NOMO-1 (cell line): ENCODE data around the gene TPSG1.
"Not testable (repeated sequence)": the region's sequence is repeated elsewhere in the genome, so short reads cannot be mapped to it uniquely, and the experiment has no call there.

Experiments used
- DNase-seq, 2 experiments: peaks; one replicate each; lab custom pipeline; 2025; ENCODE audit not compliant: unreplicated experiment in 2 of 2; lab: John Stamatoyannopoulos, UW

The TPSG1 gene

GRCh38 chr16:1232049-1232748 is 7.1 kb upstream of the TPSG1 start:
- DNase-seq, result not testable (repeated sequence)

GRCh38 chr16:1231301-1231700 is 6.2 kb upstream of the TPSG1 start:
- DNase-seq, result not testable (repeated sequence)

GRCh38 chr16:1230471-1231212 is 5.6 kb upstream of the TPSG1 start:
- not testable (repeated sequence) for DNase-seq

GRCh38 chr16:1230084-1230470 is 5.0 kb upstream of the TPSG1 start, which contains the start of gene TPSB2:
Gene TPSB2 (minus strand): TSS chr16:1230184. CDS start chr16:1229951, 233 bp downstream.
- DNase-seq, result not testable (repeated sequence)

- DNase-seq, result not testable (repeated sequence)
Observed at GRCh38 chr16:1229476-1229875, 4.4 kb upstream of the TPSG1 start.

GRCh38 chr16:1228227-1228626 is 3.2 kb upstream of the TPSG1 start:
- DNase-seq, result not testable (repeated sequence)

- DNase-seq, result not testable (repeated sequence)
Observed at GRCh38 chr16:1226692-1227091, 1.6 kb upstream of the TPSG1 start.

- DNase-seq, result not testable (repeated sequence)
Observed at GRCh38 chr16:1225728-1226311, 752 bp upstream of the TPSG1 start.

- no peak for DNase-seq
Observed at GRCh38 chr16:1224558-1224957, 510 bp downstream of the TPSG1 start.

GRCh38 chr16:1223355-1224214 is 1.5 kb downstream of the TPSG1 start:
- no peak for DNase-seq

- DNase-seq, result no peak
Observed at GRCh38 chr16:1222553-1223354, 2.3 kb downstream of the TPSG1 start.

- no peak for DNase-seq
Observed at GRCh38 chr16:1221628-1222552, 3.2 kb downstream of the TPSG1 start.

- no peak for DNase-seq
Observed at GRCh38 chr16:1220841-1221627, 4.0 kb downstream of the TPSG1 start.

- DNase-seq, result no peak
Observed at GRCh38 chr16:1220098-1220728, 4.9 kb downstream of the TPSG1 start.

- no peak for DNase-seq
Observed at GRCh38 chr16:1218930-1219611, 6.0 kb downstream of the TPSG1 start.

- no peak for DNase-seq
Observed at GRCh38 chr16:1218061-1218929, 6.8 kb downstream of the TPSG1 start.
